ENCODE data around the gene WWP2.
"Not testable (repeated sequence)": the region's sequence is repeated elsewhere in the genome, so short reads cannot be mapped to it uniquely, and the experiment has no call there.

The WWP2 gene

GRCh38 chr16:69840975-69841374, 78.8 kb downstream of the WWP2 start:
- no peaks in the 10 kb centered on the region for H3K9me3 ChIP-seq (ENCODE audit: control insufficient read depth, insufficient read depth, low read length)
- H3K27me3 ChIP-seq (ENCODE audit: control insufficient read depth, insufficient read depth, low read length) = no peaks in the 10 kb centered on the region
- H3K36me3 ChIP-seq (ENCODE audit: control insufficient read depth, insufficient read depth, low read length) = no peaks in the 10 kb centered on the region
- WGBS (ENCODE audit: insufficient coverage, insufficient read length) = no CpG with 5 or more reads among the region's 2 CpGs
- no peak overlapping the region for H3K4me3 ChIP-seq (ENCODE audit: low read length)
- DNase-seq (ENCODE audit: low read depth, low spot score) = no peak
- no peaks in the 10 kb centered on the region for H3K4me1 ChIP-seq (ENCODE audit: control insufficient read depth, insufficient read depth, low read length)
- no peak overlapping the region for H3K27ac ChIP-seq (ENCODE audit: low read length)

GRCh38 chr16:69844441-69844840, 82.3 kb downstream of the WWP2 start:
- no peaks in the 10 kb centered on the region for H3K27me3 ChIP-seq (ENCODE audit: control insufficient read depth, insufficient read depth, low read length)
- WGBS (ENCODE audit: insufficient coverage, insufficient read length) = no CpG with 5 or more reads among the region's 8 CpGs
- no peak overlapping the region for H3K27ac ChIP-seq (ENCODE audit: low read length)
- H3K4me3 ChIP-seq (ENCODE audit: low read length) = no peak overlapping the region
- no peaks in the 10 kb centered on the region for H3K36me3 ChIP-seq (ENCODE audit: control insufficient read depth, insufficient read depth, low read length)
- no peaks in the 10 kb centered on the region for H3K4me1 ChIP-seq (ENCODE audit: control insufficient read depth, insufficient read depth, low read length)
- no peaks in the 10 kb centered on the region for H3K9me3 ChIP-seq (ENCODE audit: control insufficient read depth, insufficient read depth, low read length)
- DNase-seq (ENCODE audit: low read depth, low spot score) = no peak

GRCh38 chr16:69845181-69845580, 83.0 kb downstream of the WWP2 start:
- Histone ChIP-seq H3K4me3 (ENCODE audit: low read length) (no peak overlapping the region), H3K27me3 (ENCODE audit: control insufficient read depth, insufficient read depth, low read length) (no peaks in the 10 kb centered on the region), H3K4me1 (ENCODE audit: control insufficient read depth, insufficient read depth, low read length) (no peaks in the 10 kb centered on the region), H3K9me3 (ENCODE audit: control insufficient read depth, insufficient read depth, low read length) (no peaks in the 10 kb centered on the region), H3K27ac (ENCODE audit: low read length) (no peak overlapping the region), H3K36me3 (ENCODE audit: control insufficient read depth, insufficient read depth, low read length) (no peaks in the 10 kb centered on the region)
- no CpG with 5 or more reads among the region's 6 CpGs for WGBS (ENCODE audit: insufficient coverage, insufficient read length)
- no peak for DNase-seq (ENCODE audit: low read depth, low spot score)

GRCh38 chr16:69847643-69848042, 85.5 kb downstream of the WWP2 start:
- Histone ChIP-seq H3K36me3 (ENCODE audit: control insufficient read depth, insufficient read depth, low read length) (no peaks in the 10 kb centered on the region), H3K27ac (ENCODE audit: low read length) (no peak overlapping the region), H3K27me3 (ENCODE audit: control insufficient read depth, insufficient read depth, low read length) (no peaks in the 10 kb centered on the region), H3K4me1 (ENCODE audit: control insufficient read depth, insufficient read depth, low read length) (no peaks in the 10 kb centered on the region), H3K4me3 (ENCODE audit: low read length) (no peak overlapping the region), H3K9me3 (ENCODE audit: control insufficient read depth, insufficient read depth, low read length) (no peaks in the 10 kb centered on the region)
- DNase-seq (ENCODE audit: low read depth, low spot score) = no peak
- WGBS (ENCODE audit: insufficient coverage, insufficient read length) = no CpG with 5 or more reads among the region's 5 CpGs

GRCh38 chr16:69848637-69849545, 86.8 kb downstream of the WWP2 start:
- Histone ChIP-seq H3K4me1 (ENCODE audit: control insufficient read depth, insufficient read depth, low read length) (no peaks in the 10 kb centered on the region), H3K36me3 (ENCODE audit: control insufficient read depth, insufficient read depth, low read length) (no peaks in the 10 kb centered on the region), H3K27ac (ENCODE audit: low read length) (no peak overlapping the region), H3K27me3 (ENCODE audit: control insufficient read depth, insufficient read depth, low read length) (no peaks in the 10 kb centered on the region), H3K4me3 (ENCODE audit: low read length) (no peak overlapping the region), H3K9me3 (ENCODE audit: control insufficient read depth, insufficient read depth, low read length) (no peaks in the 10 kb centered on the region)
- no peak for DNase-seq (ENCODE audit: low read depth, low spot score)
- no CpG with 5 or more reads among the region's 8 CpGs for WGBS (ENCODE audit: insufficient coverage, insufficient read length)

- no peaks in the 10 kb centered on the region for H3K4me1 ChIP-seq (ENCODE audit: control insufficient read depth, insufficient read depth, low read length)
- no peak overlapping the region for H3K4me3 ChIP-seq (ENCODE audit: low read length)
- WGBS (ENCODE audit: insufficient coverage, insufficient read length) = no CpG with 5 or more reads among the region's 13 CpGs
- H3K9me3 ChIP-seq (ENCODE audit: control insufficient read depth, insufficient read depth, low read length) = no peaks in the 10 kb centered on the region
- DNase-seq (ENCODE audit: low read depth, low spot score) = no peak
- no peaks in the 10 kb centered on the region for H3K27me3 ChIP-seq (ENCODE audit: control insufficient read depth, insufficient read depth, low read length)
- no peak overlapping the region for H3K27ac ChIP-seq (ENCODE audit: low read length)
- no peaks in the 10 kb centered on the region for H3K36me3 ChIP-seq (ENCODE audit: control insufficient read depth, insufficient read depth, low read length)
Observed at GRCh38 chr16:69851491-69852240, 89.5 kb downstream of the WWP2 start.

- H3K36me3 ChIP-seq (ENCODE audit: control insufficient read depth, insufficient read depth, low read length) = no peaks in the 10 kb centered on the region
- DNase-seq (ENCODE audit: low read depth, low spot score) = no peak
- no peaks in the 10 kb centered on the region for H3K9me3 ChIP-seq (ENCODE audit: control insufficient read depth, insufficient read depth, low read length)
- H3K4me3 ChIP-seq (ENCODE audit: low read length) = no peak overlapping the region
- no peaks in the 10 kb centered on the region for H3K27me3 ChIP-seq (ENCODE audit: control insufficient read depth, insufficient read depth, low read length)
- WGBS (ENCODE audit: insufficient coverage, insufficient read length) = no CpG with 5 or more reads among the region's 4 CpGs
- no peak overlapping the region for H3K27ac ChIP-seq (ENCODE audit: low read length)
- H3K4me1 ChIP-seq (ENCODE audit: control insufficient read depth, insufficient read depth, low read length) = no peaks in the 10 kb centered on the region
Observed at GRCh38 chr16:69852815-69853214, 90.7 kb downstream of the WWP2 start.

- Histone ChIP-seq H3K4me3 (ENCODE audit: low read length) (no peak overlapping the region), H3K4me1 (ENCODE audit: control insufficient read depth, insufficient read depth, low read length) (no peaks in the 10 kb centered on the region), H3K36me3 (ENCODE audit: control insufficient read depth, insufficient read depth, low read length) (no peaks in the 10 kb centered on the region), H3K27ac (ENCODE audit: low read length) (no peak overlapping the region), H3K27me3 (ENCODE audit: control insufficient read depth, insufficient read depth, low read length) (no peaks in the 10 kb centered on the region), H3K9me3 (ENCODE audit: control insufficient read depth, insufficient read depth, low read length) (no peaks in the 10 kb centered on the region)
- WGBS (ENCODE audit: insufficient coverage, insufficient read length) = no CpG with 5 or more reads among the region's 6 CpGs
- DNase-seq (ENCODE audit: low read depth, low spot score) = no peak
Observed at GRCh38 chr16:69853481-69853880, 91.3 kb downstream of the WWP2 start.

- H3K36me3 ChIP-seq (ENCODE audit: control insufficient read depth, insufficient read depth, low read length); H3K27me3 ChIP-seq (ENCODE audit: control insufficient read depth, insufficient read depth, low read length); H3K4me1 ChIP-seq (ENCODE audit: control insufficient read depth, insufficient read depth, low read length); H3K4me3 ChIP-seq (ENCODE audit: low read length); DNase-seq (ENCODE audit: low read depth, low spot score); H3K9me3 ChIP-seq (ENCODE audit: control insufficient read depth, insufficient read depth, low read length); H3K27ac ChIP-seq (ENCODE audit: low read length): not testable (repeated sequence)
- no CpG with 5 or more reads among the region's 5 CpGs for WGBS (ENCODE audit: insufficient coverage, insufficient read length)
Observed at GRCh38 chr16:69854776-69855175, 92.6 kb downstream of the WWP2 start.

GRCh38 chr16:69855592-69855991, 93.5 kb downstream of the WWP2 start:
- no peaks in the 10 kb centered on the region for H3K4me1 ChIP-seq (ENCODE audit: control insufficient read depth, insufficient read depth, low read length)
- H3K9me3 ChIP-seq (ENCODE audit: control insufficient read depth, insufficient read depth, low read length) = no peaks in the 10 kb centered on the region
- WGBS (ENCODE audit: insufficient coverage, insufficient read length) = no CpG with 5 or more reads among the region's 2 CpGs
- no peaks in the 10 kb centered on the region for H3K36me3 ChIP-seq (ENCODE audit: control insufficient read depth, insufficient read depth, low read length)
- no peaks in the 10 kb centered on the region for H3K27me3 ChIP-seq (ENCODE audit: control insufficient read depth, insufficient read depth, low read length)
- H3K27ac ChIP-seq (ENCODE audit: low read length) = no peak overlapping the region
- H3K4me3 ChIP-seq (ENCODE audit: low read length) = no peak overlapping the region
- no peak for DNase-seq (ENCODE audit: low read depth, low spot score)
